H1 (cell line): ENCODE data around the gene ZNF608. TPM values are rescaled to one million over a fixed set of nuclear protein-coding genes. Genes with fewer than 3 reads are reported as not detected.
A peak's percentile ranks its signal among the peaks of the same experiment; 100 is the strongest.

Experiments used
- ASH2L ChIP-seq: fragments of 200-600, 300-600 bp; sonication (generic); IDR thresholded peaks from one replicate; pipeline ENCODE4 v1.7.1; 2017; ENCODE audit warnings: low read length
- CHD7 ChIP-seq: fragments of 300-600 bp; sonication (generic); IDR thresholded peaks from 2 replicates; pipeline ENCODE4 v1.7.1; 2012; ENCODE audit warnings: low read length, moderate library complexity, mild to moderate bottlenecking, inconsistent platforms; ENCODE audit not compliant: insufficient replicate concordance
- CTCF ChIP-seq, 3 experiments: IDR thresholded peaks; 1 replicate in 2 of 3; 2 replicates in 1 of 3; pipeline versions ENCODE4 v1.5.1 to v1.6.1; 2011; ENCODE audit warnings: low read length in 3 of 3, mild to moderate bottlenecking in 3 of 3, inconsistent platforms in 2 of 3, low read depth in 1 of 3, moderate library complexity in 1 of 3; ENCODE audit not compliant: insufficient read depth in 1 of 3; ENCODE audit errors: control extremely low read depth in 1 of 3
- EGR1 ChIP-seq: IDR thresholded peaks from 2 replicates; pipeline ENCODE4 v1.6.1; 2011; ENCODE audit warnings: low read depth, low read length, borderline replicate concordance
- MAFK ChIP-seq: IDR thresholded peaks from 2 replicates; pipeline ENCODE4 v1.6.1; 2012; ENCODE audit warnings: low read depth, mild to moderate bottlenecking, improper control_type of control experiment, low read length
- POLR2AphosphoS5 ChIP-seq: IDR thresholded peaks from 2 replicates; pipeline ENCODE4 v1.6.1; 2011; ENCODE audit warnings: low read depth, low read length
- SAP30 ChIP-seq: fragments of 300-600 bp; sonication (generic); IDR thresholded peaks from 2 replicates; pipeline ENCODE4 v1.7.1; 2012; ENCODE audit warnings: low read length, moderate library complexity, mild to moderate bottlenecking, inconsistent platforms; ENCODE audit not compliant: insufficient read depth, insufficient replicate concordance
- SIN3A ChIP-seq, 2 experiments: IDR thresholded peaks in 1 of 2; conservative IDR thresholded peaks in 1 of 2; 2 replicates each; pipeline ENCODE4 v1.6.1; 2011 to 2012; ENCODE audit warnings: low read length in 2 of 2, improper control_type of control experiment in 1 of 2, low read depth in 1 of 2, mild to moderate bottlenecking in 1 of 2
- polyA plus RNA-seq, 7 experiments: library from polyadenylated mRNA; depleted of rRNA in 3 of 7; stranded (reverse) in 5 of 7; unstranded in 2 of 7; fragments of >200 nt in 5 of 7; fragments of 200-250 nt in 2 of 7; gene quantifications; 1 replicate in 5 of 7; 2 replicates in 1 of 7; 4 replicates in 1 of 7; pipeline versions ENCODE4 v1.2.1 to v1.2.3, GENCODE V29; 2011 to 2013; ENCODE audit warnings: missing spikeins in 2 of 7, mixed read lengths in 2 of 7
- total RNA-seq: library from RNA; stranded (reverse); fragmentation: NEBNext Ultra II Directional; extraction: Animal tissue kit (Norgen Biotek cat#: 25700); gene quantifications from 2 replicates; pipeline ENCODE4 v1.2.1, GENCODE V29; 2021

The ZNF608 gene
- total and polyA plus RNA-seq, 2 of the 8 experiments (the other 6 are each of a cell fraction or from before 2014, with no cell fraction given): 17.2 to 40.8 TPM

GRCh38 chr5:124725040-124725434, 21.4 kb downstream of the ZNF608 start (continued):
- TF ChIP-seq CHD7 (no peak), SAP30 (no peak), EGR1 (no peak), CTCF (IDR thresholded peaks at IDR 0.05; ENCODE audit: control extremely low read depth in 1 of 3, insufficient read depth in 1 of 3, low read depth in 1 of 3, low read length in 3 of 3) (peak in 1 of 3 experiments; percentile 20; a peak in 1 of 4 replicates), SIN3A (conservative IDR thresholded peaks at IDR 0.05 in 1 of 2, IDR thresholded peaks at IDR 0.05 in 1 of 2; ENCODE audit: low read depth in 1 of 2, low read length in 2 of 2) (no peak), MAFK (no peak), ASH2L (no peak), POLR2AphosphoS5 (no peak)
- TF ChIP-seq, all 59 proteins: peak for 2
